GM19240 (cell line): Measurements from ENCODE around the gene UCP3.

Experiments used
- DNase-seq: peaks from one replicate; pipeline ENCODE4 v3.0.0; 2011; ENCODE audit warnings: low spot score; ENCODE audit not compliant: insufficient read length

Gene UCP3

GRCh38 chr11:73956876-73957653, 51.8 kb downstream of the UCP3 start:
- no peak for DNase-seq

GRCh38 chr11:73951797-73952196, 57.1 kb downstream of the UCP3 start:
- no peak for DNase-seq

GRCh38 chr11:73950869-73951710, 57.8 kb downstream of the UCP3 start, which contains the start of gene DNAJB13:
TSS of gene DNAJB13 (plus strand) at chr11:73951026. CDS start at chr11:73951070, 44 bp downstream.
- DNase-seq, result peak; percentile 87
